Hepatic stellate cell (primary cell): Measurements from ENCODE around the gene TMEM138.

Experiments
- DNase-seq: peaks from one replicate; pipeline ENCODE4 v3.0.0; 2011; ENCODE audit warnings: low spot score

The TMEM138 gene

GRCh38 chr11:61342207-61342803 lies 19.9 kb upstream of the TMEM138 start:
- no peak for DNase-seq

GRCh38 chr11:61343792-61344745 lies 18.1 kb upstream of the TMEM138 start:
- DNase-seq, result no peak

GRCh38 chr11:61345170-61345610 lies 17.0 kb upstream of the TMEM138 start:
- no peak for DNase-seq

GRCh38 chr11:61345954-61346843 lies 16.0 kb upstream of the TMEM138 start:
- no peak for DNase-seq

- peak; percentile 65 for DNase-seq
Observed at GRCh38 chr11:61347916-61348461, 14.2 kb upstream of the TMEM138 start.

- no peak for DNase-seq
Observed at GRCh38 chr11:61349189-61349751, 12.9 kb upstream of the TMEM138 start.

- DNase-seq, result no peak
Observed at GRCh38 chr11:61349916-61350315, 12.3 kb upstream of the TMEM138 start.

GRCh38 chr11:61350336-61350735 lies 11.8 kb upstream of the TMEM138 start:
- no peak for DNase-seq

- no peak for DNase-seq
Observed at GRCh38 chr11:61350803-61351202, 11.4 kb upstream of the TMEM138 start.

GRCh38 chr11:61352038-61352437 lies 10.1 kb upstream of the TMEM138 start:
- no peak for DNase-seq

- no peak for DNase-seq
Observed at GRCh38 chr11:61353131-61354067, 8.8 kb upstream of the TMEM138 start.

GRCh38 chr11:61354208-61354607 lies 8.0 kb upstream of the TMEM138 start:
- DNase-seq, result no peak

GRCh38 chr11:61356706-61357105 lies 5.5 kb upstream of the TMEM138 start:
- no peak for DNase-seq

- no peak for DNase-seq
Observed at GRCh38 chr11:61357233-61357893, 4.8 kb upstream of the TMEM138 start.

- DNase-seq, result no peak
Observed at GRCh38 chr11:61357894-61358239, 4.3 kb upstream of the TMEM138 start.

- no peak for DNase-seq
Observed at GRCh38 chr11:61358566-61358965, 3.6 kb upstream of the TMEM138 start.

- no peak for DNase-seq
Observed at GRCh38 chr11:61359516-61359915, 2.7 kb upstream of the TMEM138 start.

GRCh38 chr11:61361237-61361740 lies 885 bp upstream of the TMEM138 start:
- DNase-seq, result no peak

- peak; percentile 59 for DNase-seq
Observed at GRCh38 chr11:61362542-61362875, 335 bp downstream of the TMEM138 start.
